HUES64 (cell line): ENCODE measurements around the gene TMEM87A.

Source experiments
- H3K27ac ChIP-seq: 2 replicates; pipeline ENCODE4 v1.7.0; 2013; ENCODE audit warnings: low read depth, low read length, inconsistent platforms
- H3K27me3 ChIP-seq: 2 replicates; pipeline ENCODE4 v1.6.1; 2013; ENCODE audit warnings: mild to moderate bottlenecking, low read length; ENCODE audit not compliant: insufficient read depth
- H3K36me3 ChIP-seq: 2 replicates; pipeline ENCODE4 v1.6.1; 2013; ENCODE audit warnings: mild to moderate bottlenecking, low read length; ENCODE audit not compliant: insufficient read depth
- H3K4me1 ChIP-seq: 2 replicates; pipeline ENCODE4 v1.6.1; 2013; ENCODE audit warnings: mild to moderate bottlenecking, low read length, moderate library complexity; ENCODE audit not compliant: insufficient read depth
- H3K4me3 ChIP-seq: 2 replicates; pipeline ENCODE4 v1.5.1; 2013; ENCODE audit warnings: mild to moderate bottlenecking, low read length, moderate library complexity
- H3K9ac ChIP-seq: 2 replicates; pipeline ENCODE4 v1.6.1; 2013; ENCODE audit warnings: mild to moderate bottlenecking, low read depth, low read length
- H3K9me3 ChIP-seq: 2 replicates; pipeline ENCODE4 v1.6.1; 2013; ENCODE audit warnings: low read depth, low read length; ENCODE audit not compliant: insufficient read depth
- whole genome bisulfite sequencing: fragments of 150-250, 120-280 bp; methylation state at CpG from one replicate; pipeline ENCODE4 v1.1.7; 2013; ENCODE audit warnings: missing lambda C conversion rate; 5-methylcytosine and 5-hydroxymethylcytosine counted together

Gene TMEM87A

DNA sequence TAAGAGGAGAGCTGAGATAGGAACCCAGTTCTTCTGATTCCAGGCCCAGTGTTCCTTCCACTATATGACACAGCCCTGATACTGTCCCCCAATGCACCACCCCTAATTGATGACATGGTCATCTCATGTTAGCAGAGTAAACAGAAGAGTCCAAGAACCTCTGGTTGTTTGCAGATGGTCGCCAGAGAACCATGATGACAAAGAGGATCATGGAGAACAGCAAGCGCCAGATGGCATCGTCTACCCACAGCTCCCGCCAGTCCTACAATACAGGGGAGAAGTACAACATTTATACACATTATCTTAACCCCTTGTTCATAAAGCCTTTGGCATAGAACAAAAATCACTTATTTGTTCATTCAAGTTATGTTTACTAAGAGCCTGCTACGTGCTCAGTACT is 46.6 kb downstream of the TMEM87A start:
- Histone ChIP-seq H3K4me3 (no peak overlapping the region), H3K36me3 (peaks cover 98% of the 10 kb centered on the region)
- WGBS: 97% methylated on average over 5 of the region's 5 CpGs

GRCh38 chr15:42220216-42220615 is 53.0 kb downstream of the TMEM87A start:
- Histone ChIP-seq H3K27ac (no peak overlapping the region), H3K4me3 (no peak overlapping the region), H3K9me3 (no peaks in the 10 kb centered on the region), H3K9ac (no peak overlapping the region), H3K4me1 (no peaks in the 10 kb centered on the region), H3K27me3 (no peaks in the 10 kb centered on the region), H3K36me3 (peaks cover 88% of the 10 kb centered on the region)
- 100% methylated on average over 1 of the region's 2 CpGs for WGBS

More for the DNA sequence above, 46.6 kb downstream of the TMEM87A start:
- no peaks in the 10 kb centered on the region for H3K4me1 ChIP-seq
- H3K9me3 ChIP-seq: no peaks in the 10 kb centered on the region
- H3K27ac ChIP-seq: no peak overlapping the region
- H3K27me3 ChIP-seq: no peaks in the 10 kb centered on the region
- no peak overlapping the region for H3K9ac ChIP-seq

- H3K4me3 ChIP-seq: no peak overlapping the region
- H3K27ac ChIP-seq: no peak overlapping the region
- no peaks in the 10 kb centered on the region for H3K4me1 ChIP-seq
- 92% methylated on average over 1 of the region's 2 CpGs for WGBS
- peaks cover 88% of the 10 kb centered on the region for H3K36me3 ChIP-seq
- no peak overlapping the region for H3K9ac ChIP-seq
- H3K27me3 ChIP-seq: no peaks in the 10 kb centered on the region
- no peaks in the 10 kb centered on the region for H3K9me3 ChIP-seq
Observed at GRCh38 chr15:42218953-42219592, 54.2 kb downstream of the TMEM87A start.

DNA sequence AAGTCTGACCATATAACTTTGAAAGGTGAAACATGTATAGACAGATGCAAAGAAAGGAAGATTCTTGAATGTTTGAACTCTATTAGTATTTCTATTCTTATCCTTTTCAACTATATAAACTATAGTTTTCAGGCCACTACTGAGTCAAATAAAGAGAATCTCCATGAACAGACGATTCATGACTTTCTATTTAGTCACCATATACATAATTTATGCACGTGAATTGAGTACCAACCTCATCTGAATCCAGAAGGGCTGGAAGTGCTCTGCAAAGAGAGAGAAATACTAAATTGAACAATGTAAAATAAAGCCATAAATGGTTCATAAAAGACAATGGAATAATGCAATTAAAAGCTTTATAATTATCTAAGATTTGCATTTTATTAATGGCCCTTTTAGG is 55.7 kb downstream of the TMEM87A start:
- H3K4me3 ChIP-seq: no peak overlapping the region
- no peak overlapping the region for H3K27ac ChIP-seq
- H3K27me3 ChIP-seq: no peaks in the 10 kb centered on the region
- H3K9me3 ChIP-seq: no peaks in the 10 kb centered on the region
- H3K36me3 ChIP-seq: peaks cover 88% of the 10 kb centered on the region
- H3K9ac ChIP-seq: no peak overlapping the region
- WGBS: 93% methylated on average over 2 of the region's 2 CpGs
- H3K4me1 ChIP-seq: no peaks in the 10 kb centered on the region

GRCh38 chr15:42215913-42216829 is 57.1 kb downstream of the TMEM87A start:
- H3K9me3 ChIP-seq: no peaks in the 10 kb centered on the region
- no peaks in the 10 kb centered on the region for H3K27me3 ChIP-seq
- peaks cover 94% of the 10 kb centered on the region for H3K36me3 ChIP-seq
- no peak overlapping the region for H3K4me3 ChIP-seq
- no peak overlapping the region for H3K27ac ChIP-seq
- no peaks in the 10 kb centered on the region for H3K4me1 ChIP-seq
- H3K9ac ChIP-seq: no peak overlapping the region
- WGBS: 90% methylated on average over 2 of the region's 4 CpGs

- Histone ChIP-seq H3K9me3 (no peaks in the 10 kb centered on the region), H3K4me1 (no peaks in the 10 kb centered on the region), H3K27me3 (no peaks in the 10 kb centered on the region), H3K27ac (no peak overlapping the region), H3K4me3 (no peak overlapping the region), H3K9ac (no peak overlapping the region), H3K36me3 (peaks cover 100% of the 10 kb centered on the region)
- WGBS: 92% methylated on average over 1 of the region's 1 CpG
Observed at GRCh38 chr15:42214600-42214999, 58.6 kb downstream of the TMEM87A start.

- Histone ChIP-seq H3K36me3 (peaks cover 94% of the 10 kb centered on the region), H3K4me3 (no peak overlapping the region), H3K27me3 (no peaks in the 10 kb centered on the region)
Observed at GRCh38 chr15:42213511-42213910, 59.7 kb downstream of the TMEM87A start.

DNA sequence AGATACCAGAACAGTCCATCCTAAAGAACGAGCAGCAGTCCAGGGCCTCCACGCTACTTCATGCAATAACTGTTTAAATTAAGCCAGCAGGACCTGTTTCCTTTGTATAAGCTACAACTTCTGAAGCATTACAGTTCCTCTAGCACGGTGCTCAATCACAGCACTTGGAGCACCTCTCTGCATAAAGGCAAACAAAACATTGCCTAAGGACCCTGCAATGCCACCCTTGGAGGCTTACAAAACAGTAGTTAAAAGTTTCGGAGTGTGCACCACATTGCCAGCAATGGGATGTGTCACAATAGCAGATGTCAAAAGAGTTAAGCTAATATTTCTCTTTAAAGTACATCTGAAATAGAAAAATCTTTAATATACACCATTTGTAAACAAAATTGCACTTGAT is 62.5 kb downstream of the TMEM87A start:
- H3K27me3 ChIP-seq: no peaks in the 10 kb centered on the region
- no peak overlapping the region for H3K4me3 ChIP-seq
- H3K36me3 ChIP-seq: peaks cover 66% of the 10 kb centered on the region
- no peaks in the 10 kb centered on the region for H3K4me1 ChIP-seq
- no peak overlapping the region for H3K27ac ChIP-seq
- no peaks in the 10 kb centered on the region for H3K9me3 ChIP-seq
- H3K9ac ChIP-seq: no peak overlapping the region
- 95% methylated on average over 4 of the region's 4 CpGs for WGBS

More at GRCh38 chr15:42213511-42213910, 59.7 kb downstream of the TMEM87A start:
- H3K9me3 ChIP-seq: no peaks in the 10 kb centered on the region
- no peaks in the 10 kb centered on the region for H3K4me1 ChIP-seq
- no peak overlapping the region for H3K27ac ChIP-seq
- H3K9ac ChIP-seq: no peak overlapping the region

DNA sequence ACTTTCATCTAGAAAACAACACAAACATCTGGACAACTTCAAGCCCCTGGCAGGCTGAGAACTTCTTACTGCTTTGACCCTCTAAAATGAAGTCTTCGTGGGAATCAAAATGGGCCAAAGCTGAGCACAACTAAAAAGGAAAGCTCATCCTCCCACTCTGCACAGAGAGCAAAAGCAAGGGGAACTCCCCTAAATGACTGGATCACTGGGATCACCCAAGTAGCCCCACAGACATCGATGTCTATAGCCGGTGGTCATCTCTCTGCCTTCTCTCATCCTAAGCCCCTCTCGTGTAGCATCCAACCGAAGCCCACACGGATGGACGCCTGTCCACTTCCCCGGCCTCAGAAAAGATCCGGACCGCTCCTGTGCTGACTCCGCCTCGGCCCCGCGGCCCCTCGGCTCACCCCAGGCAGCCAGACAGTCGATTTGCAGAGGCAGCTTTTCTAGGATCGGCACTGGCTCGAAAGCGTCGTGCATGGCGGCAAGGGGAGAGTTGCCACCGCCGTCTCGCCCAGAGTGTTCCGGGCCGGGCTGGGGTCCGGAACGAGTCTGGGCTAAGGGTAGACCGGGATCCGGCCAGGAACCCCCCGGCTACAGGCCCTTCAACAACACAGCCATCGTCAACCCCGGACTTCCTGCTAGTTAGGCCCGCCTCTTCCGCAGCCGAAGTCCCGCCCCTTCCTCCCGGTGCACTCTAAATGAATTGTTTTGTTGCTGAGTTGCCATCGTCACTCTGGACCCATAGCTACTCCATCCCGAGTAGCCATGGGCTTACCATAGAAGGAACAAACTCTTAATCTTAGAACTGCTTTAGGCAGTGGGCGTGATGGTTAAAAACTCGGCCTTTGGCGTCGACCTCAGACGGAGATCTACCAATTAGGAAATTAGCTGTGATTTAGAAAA is 65.3 kb downstream of the TMEM87A start, which contains the start of gene VPS39:
TSS of gene VPS39 (minus strand) at position 631 of the 906 bp plus-strand sequence. CDS start at position 480, 151 bp downstream.
- Histone ChIP-seq H3K4me3 (peak within 1 kb of the TSS; percentile 95), H3K9me3 (no peaks in the 10 kb centered on the region), H3K27me3 (no peaks in the 10 kb centered on the region), H3K36me3 (peaks cover 38% of the 10 kb centered on the region), H3K9ac (peak within 1 kb of the TSS; percentile 88), H3K4me1 (no peaks in the 10 kb centered on the region), H3K27ac (peak within 1 kb of the TSS; percentile 44; the same call in 1 of the 2 replicates)
- 3% methylated on average over 45 of the region's 45 CpGs for WGBS

GRCh38 chr15:42206406-42206805 is 66.8 kb downstream of the TMEM87A start:
- no peak overlapping the region; the same call in 1 of the 2 replicates for H3K4me3 ChIP-seq
- H3K4me1 ChIP-seq: no peaks in the 10 kb centered on the region
- peaks cover 23% of the 10 kb centered on the region for H3K36me3 ChIP-seq
- 91% methylated on average over 4 of the region's 4 CpGs for WGBS
- H3K9me3 ChIP-seq: no peaks in the 10 kb centered on the region
- H3K9ac ChIP-seq: no peak overlapping the region
- H3K27me3 ChIP-seq: no peaks in the 10 kb centered on the region
- H3K27ac ChIP-seq: no peak overlapping the region
